GM12891 (cell line): Measurements from ENCODE around the gene GABRB1.

ENCODE experiments used
- POLR2A ChIP-seq: IDR thresholded peaks from 2 replicates; pipeline ENCODE4 v1.6.1; 2011; ENCODE audit warnings: low read depth, low read length, control low read depth
- POLR2AphosphoS5 ChIP-seq: IDR thresholded peaks from 2 replicates; pipeline ENCODE4 v1.6.1; 2011; ENCODE audit warnings: low read depth, low read length, control low read depth
- POU2F2 ChIP-seq: IDR thresholded peaks from 2 replicates; pipeline ENCODE4 v1.6.1; 2011; ENCODE audit warnings: low read depth, mild to moderate bottlenecking, control low read depth, low read length, moderate library complexity
- TAF1 ChIP-seq: IDR thresholded peaks from 2 replicates; pipeline ENCODE4 v1.6.1; 2011; ENCODE audit warnings: low read depth, low read length, control low read depth

- TF ChIP-seq POLR2A (no peak), POLR2AphosphoS5 (no peak), POU2F2 (no peak), TAF1 (no peak)
These were observed 336.8 kb downstream of the GABRB1 start for GRCh38 chr4:47368211-47368610.
